CD1c-positive myeloid dendritic cell (primary cell): ENCODE measurements around the gene KCNQ1.

Experiments used
- DNase-seq: peaks from one replicate; pipeline ENCODE4 v3.0.0-alpha.2; 2016; ENCODE audit errors: extremely low spot score

KCNQ1 gene

DNA sequence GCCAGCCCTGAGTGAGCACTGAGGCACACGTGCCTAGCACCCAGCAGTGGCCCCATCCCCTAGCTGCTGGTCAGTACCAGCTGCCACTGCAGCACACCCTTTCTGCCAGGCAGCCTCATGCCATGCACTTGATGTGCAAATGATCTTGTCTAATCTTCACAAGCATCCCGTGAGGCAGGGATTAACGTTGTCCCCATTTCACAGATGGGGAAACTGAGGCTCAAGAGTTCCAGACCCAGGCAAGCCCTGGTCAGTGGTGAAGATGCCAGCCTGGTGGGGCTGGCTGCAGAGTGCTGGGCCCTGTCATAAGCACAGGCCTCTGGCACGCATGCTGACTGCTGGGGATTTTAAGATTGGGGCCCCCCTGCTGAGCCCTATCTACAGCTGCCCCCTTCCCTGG is 449.1 kb downstream of the KCNQ1 start:
- DNase-seq: no peak

DNA sequence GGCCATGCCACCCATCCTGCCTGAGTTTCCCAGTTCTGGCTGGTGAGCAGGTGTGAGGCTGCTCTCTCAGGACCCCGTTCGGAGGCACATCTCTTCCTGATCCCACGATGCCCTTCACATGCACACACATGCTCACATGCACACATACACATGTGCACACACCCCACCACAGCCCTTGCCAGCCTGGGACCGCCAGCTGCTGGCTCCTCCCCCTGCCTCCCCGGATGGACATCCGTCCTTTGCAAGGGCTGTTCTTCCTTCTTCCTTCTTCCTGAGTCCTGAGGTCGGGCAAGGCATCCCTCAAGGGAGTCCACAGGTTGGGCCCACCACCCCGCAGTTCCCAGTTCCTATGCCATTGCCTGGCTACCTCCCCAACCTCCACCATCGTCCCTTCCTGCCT is 451.2 kb downstream of the KCNQ1 start:
- DNase-seq: no peak

DNA sequence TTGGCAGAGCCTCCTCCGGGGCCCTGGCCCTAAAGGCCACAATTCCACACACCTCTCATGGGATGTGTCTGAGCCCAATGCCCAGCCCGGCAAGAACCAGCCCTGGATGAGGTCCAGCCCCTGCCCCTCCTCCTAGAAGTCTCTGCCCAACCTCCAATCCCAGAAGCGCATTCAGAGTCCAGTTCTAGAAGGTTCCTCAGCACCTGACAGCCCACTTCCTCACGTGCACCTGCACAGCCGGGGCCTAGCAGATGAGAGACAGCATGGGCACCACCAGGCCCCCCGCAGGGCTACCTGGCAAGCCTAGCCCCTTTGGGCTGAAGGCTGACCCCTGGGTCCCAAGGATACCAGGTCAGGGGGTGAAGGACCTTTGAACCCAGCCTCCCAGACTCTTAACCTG is 452.2 kb downstream of the KCNQ1 start:
- no peak for DNase-seq

DNA sequence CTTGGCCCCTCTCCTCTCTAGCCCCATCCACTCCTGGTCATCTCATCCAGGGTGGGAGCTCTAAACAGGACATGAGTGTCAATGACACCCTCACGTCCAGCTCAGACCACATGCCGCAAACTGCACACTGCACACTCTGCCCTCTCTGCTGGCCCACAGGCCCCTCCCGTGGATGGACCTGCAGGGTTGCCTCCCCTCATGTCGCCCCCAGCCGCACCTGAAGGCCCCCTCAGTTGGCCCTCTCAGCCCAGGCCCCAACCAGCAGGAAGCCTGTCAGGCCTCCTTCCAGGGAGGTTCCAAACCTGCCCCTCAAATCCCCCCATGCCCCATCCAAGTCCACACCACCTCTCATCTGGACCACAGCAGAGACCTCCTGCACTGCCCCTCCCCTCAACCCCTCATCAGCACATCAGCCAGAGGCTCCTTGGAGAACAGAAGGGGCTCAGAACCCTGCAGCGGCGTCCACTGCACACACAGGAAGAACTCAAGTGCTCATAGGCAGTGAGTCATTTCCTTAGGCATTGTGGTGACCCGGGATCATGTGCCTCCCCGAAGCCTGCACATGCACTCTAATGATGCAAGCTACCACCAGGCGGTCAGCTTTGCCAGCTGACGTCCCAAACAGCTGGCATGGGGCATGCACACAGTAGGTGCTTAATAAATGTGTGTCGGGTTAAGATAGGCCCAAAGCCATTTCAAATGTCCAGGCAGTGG is 453.7 kb downstream of the KCNQ1 start:
- peak; percentile 89 for DNase-seq
